ENCODE results near the gene MED4. TPM values are rescaled to one million over a fixed set of nuclear protein-coding genes. Genes with fewer than 3 reads are reported as not detected.

MED4 gene, protein sequence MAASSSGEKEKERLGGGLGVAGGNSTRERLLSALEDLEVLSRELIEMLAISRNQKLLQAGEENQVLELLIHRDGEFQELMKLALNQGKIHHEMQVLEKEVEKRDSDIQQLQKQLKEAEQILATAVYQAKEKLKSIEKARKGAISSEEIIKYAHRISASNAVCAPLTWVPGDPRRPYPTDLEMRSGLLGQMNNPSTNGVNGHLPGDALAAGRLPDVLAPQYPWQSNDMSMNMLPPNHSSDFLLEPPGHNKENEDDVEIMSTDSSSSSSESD
- 25.2 and 31.2 TPM in 2 replicates for total RNA-seq

DNA sequence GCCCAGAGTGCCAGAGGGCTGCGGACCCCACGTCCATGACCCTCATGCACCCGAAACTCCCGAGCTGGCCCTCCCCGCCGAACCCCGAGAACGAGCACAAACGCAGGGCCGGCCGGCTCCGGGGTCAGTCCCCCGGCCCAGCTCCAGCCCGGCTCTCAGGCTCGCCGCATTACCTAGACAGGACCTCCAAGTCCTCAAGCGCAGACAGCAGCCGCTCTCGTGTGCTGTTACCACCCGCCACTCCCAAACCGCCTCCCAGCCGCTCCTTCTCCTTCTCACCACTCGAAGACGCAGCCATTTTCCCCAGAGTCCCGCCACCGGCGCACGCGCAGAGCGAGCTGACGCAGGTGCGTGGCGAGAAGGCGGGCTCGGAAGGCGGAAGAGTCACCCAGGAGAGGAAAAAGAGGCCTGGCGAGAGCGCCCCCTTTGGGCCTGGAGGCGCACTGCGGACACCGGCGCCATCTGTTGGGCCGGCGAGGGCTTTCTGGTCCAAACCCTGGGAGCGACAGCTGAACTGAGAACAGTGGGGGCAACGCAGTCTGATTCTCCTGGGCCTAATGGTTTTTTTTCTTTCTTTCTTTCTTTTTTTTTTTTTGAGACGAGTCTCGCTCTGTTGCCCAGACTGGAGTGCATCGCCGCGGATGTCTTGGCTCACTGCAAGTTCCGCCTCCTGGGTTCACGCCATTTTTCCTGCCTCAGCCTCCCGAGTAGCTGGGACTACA is at the start of gene MED4:
Gene MED4, minus strand, starts transcription at position 324 of the 722 bp plus-strand sequence. Its CDS starts 26 bp downstream, at position 298.

DNA sequence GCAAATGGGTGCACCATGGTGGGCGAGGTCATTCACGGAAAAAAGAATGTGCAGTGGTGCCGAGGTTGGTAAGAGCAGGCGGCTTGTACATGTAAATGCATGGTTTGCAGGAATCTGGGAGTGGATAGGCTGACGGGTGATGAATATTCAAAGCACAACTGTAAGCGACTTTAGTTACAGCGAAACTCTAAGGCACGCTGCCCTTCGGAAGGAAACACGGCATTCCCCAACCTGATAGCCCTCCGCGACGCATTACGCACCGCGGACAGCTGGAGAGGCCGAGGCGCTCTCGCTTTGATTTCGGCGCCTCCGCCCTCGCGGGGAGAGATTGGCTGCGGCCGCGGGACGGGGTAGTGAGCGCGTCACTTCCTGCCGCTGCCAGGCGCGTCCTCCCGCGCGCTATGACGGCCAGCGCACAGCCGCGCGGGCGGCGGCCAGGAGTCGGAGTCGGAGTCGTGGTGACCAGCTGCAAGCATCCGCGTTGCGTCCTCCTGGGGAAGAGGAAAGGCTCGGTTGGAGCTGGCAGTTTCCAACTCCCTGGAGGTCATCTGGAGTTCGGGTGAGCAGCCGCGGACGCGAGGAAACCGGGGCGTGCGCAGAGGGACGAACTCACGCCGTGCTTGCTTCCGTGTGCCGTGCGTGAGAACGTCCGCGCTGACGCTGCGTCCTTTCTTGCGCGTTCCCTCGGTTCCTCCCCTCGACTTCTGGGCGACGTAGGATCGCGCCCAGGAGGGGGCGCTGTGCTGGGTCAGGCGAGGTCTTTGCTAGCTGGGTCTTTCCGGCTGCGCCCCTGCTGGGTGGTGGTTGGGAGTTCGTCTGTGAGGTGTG is 57.3 kb downstream of the MED4 start, which contains the start of gene NUDT15:
Gene NUDT15, plus strand, starts transcription at position 381 of the 828 bp plus-strand sequence. Its CDS starts 21 bp downstream, at position 402.

Other genes with a start within 250 kb of the MED4 start
- gene SUCLA2, start 93.8 kb downstream of the MED4 start, total RNA-seq: 24.0 and 39.2 TPM in 2 replicates
- gene NUDT15, start 57.4 kb downstream of the MED4 start, total RNA-seq: 4.6 and 11.3 TPM in 2 replicates
- 157 and 323 TPM in 2 replicates for gene ITM2B, start 138.1 kb upstream of the MED4 start, total RNA-seq
- gene RB1, start 208.6 kb upstream of the MED4 start, total RNA-seq: 8.9 and 14.5 TPM in 2 replicates

All from pericardium fibroblast (primary cell).